Colonic mucosa (tissue), 4 donors: ENCODE results near the gene DKK3. TPM values are rescaled to one million over a fixed set of nuclear protein-coding genes. Genes with fewer than 3 reads are reported as not detected.

ENCODE experiments used
- DNase-seq: peaks from one replicate; pipeline ENCODE4 v3.0.0-alpha.2; 2020
- H3K27ac ChIP-seq: fragments of 200-600 bp; one replicate; pipeline ENCODE4 v1.8.0; 2021
- H3K27me3 ChIP-seq: fragments of 200-600 bp; one replicate; pipeline ENCODE4 v1.8.0; 2021
- H3K36me3 ChIP-seq: fragments of 200-600 bp; one replicate; pipeline ENCODE4 v1.8.0; 2021
- H3K4me1 ChIP-seq: fragments of 200-600 bp; one replicate; pipeline ENCODE4 v1.8.0; 2021; ENCODE audit warnings: mild to moderate bottlenecking
- H3K4me3 ChIP-seq: fragments of 200-600 bp; one replicate; pipeline ENCODE4 v1.8.0; 2021
- H3K9ac ChIP-seq, 2 donors: one replicate each; pipeline ENCODE4 v1.7.0; 2013; ENCODE audit warnings: control low read depth in 2 of 2, low read depth in 2 of 2, low read length in 2 of 2
- H3K9me3 ChIP-seq: fragments of 200-600 bp; one replicate; pipeline ENCODE4 v1.8.0; 2021
- intact Hi-C: fragments of 100-400 bp; cut with DNase I; formaldehyde crosslinking; loops from one replicate; pipeline ENCODE4 v1.14.1; 2022
- total RNA-seq, 2 donors: library from RNA; stranded (reverse); fragmentation: NEBNext Ultra II Directional in 1 of 2; extraction: Animal tissue kit (Norgen Biotek cat#: 25700) in 1 of 2; gene quantifications; one replicate each; pipeline ENCODE4 v1.2.1, GENCODE V29; 2021
- TF ChIP-seq, protein P1 (sequence below): fragments of 200-600 bp; IDR thresholded peaks from one replicate; pipeline ENCODE4 v1.8.0; 2022; ENCODE audit warnings: antibody characterized with exemption, mild to moderate bottlenecking
- donor health status: healthy.
- donor health status: DM: no; HTN: no; CAD: no.
- donor health status: DM: no; HTN: no; CAD: no.

Gene DKK3
- total RNA-seq, 2 donors from 2014 or later, result 7.4 to 19.6 TPM

- Histone ChIP-seq H3K36me3 (no peaks in the 10 kb centered on the region), H3K9me3 (no peaks in the 10 kb centered on the region), H3K27me3 (no peaks in the 10 kb centered on the region), H3K27ac (no peak overlapping the region), H3K4me3 (no peak overlapping the region), H3K4me1 (no peaks in the 10 kb centered on the region), H3K9ac (no peak overlapping the region)
- no peak for DNase-seq
- intact Hi-C loops, result no loop called here
- TF ChIP-seq, protein P1, sequence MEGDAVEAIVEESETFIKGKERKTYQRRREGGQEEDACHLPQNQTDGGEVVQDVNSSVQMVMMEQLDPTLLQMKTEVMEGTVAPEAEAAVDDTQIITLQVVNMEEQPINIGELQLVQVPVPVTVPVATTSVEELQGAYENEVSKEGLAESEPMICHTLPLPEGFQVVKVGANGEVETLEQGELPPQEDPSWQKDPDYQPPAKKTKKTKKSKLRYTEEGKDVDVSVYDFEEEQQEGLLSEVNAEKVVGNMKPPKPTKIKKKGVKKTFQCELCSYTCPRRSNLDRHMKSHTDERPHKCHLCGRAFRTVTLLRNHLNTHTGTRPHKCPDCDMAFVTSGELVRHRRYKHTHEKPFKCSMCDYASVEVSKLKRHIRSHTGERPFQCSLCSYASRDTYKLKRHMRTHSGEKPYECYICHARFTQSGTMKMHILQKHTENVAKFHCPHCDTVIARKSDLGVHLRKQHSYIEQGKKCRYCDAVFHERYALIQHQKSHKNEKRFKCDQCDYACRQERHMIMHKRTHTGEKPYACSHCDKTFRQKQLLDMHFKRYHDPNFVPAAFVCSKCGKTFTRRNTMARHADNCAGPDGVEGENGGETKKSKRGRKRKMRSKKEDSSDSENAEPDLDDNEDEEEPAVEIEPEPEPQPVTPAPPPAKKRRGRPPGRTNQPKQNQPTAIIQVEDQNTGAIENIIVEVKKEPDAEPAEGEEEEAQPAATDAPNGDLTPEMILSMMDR, result no peak
These were observed 7.2 kb downstream of the DKK3 start for GRCh38 chr11:12001186-12001585.

DNA sequence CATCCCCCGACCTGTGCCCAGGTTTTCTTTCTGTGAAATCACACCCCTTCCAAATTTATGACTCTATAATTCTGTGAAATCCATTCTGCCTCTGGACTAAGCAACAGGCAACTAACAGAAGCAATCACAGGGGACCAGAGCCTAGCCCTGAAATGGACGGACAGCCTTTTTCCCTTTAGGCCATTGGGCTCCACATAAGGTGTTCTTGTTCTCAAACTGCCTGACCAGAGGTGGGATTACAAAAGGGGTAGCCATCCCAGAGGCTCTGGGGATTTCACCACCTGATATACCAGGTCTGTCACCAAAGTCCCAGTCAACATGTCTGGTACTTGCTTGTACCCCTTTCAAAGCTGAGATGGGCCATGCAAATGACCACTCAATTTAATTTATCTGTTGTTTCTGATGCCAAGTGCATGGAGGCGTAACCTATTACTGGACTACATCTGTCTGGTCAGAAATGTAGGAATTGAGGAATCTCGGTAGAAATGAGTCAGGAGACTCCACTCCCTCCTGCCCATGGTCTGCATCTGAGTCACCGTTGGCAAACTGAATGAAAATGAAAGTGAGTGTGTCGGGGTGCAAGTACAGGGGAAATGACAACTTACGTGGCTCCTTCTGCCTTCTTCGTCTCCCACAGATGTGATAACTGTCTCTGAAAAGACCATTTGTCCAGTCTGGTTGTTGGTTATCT lies 10.2 kb downstream of the DKK3 start:
- Histone ChIP-seq H3K27me3 (no peaks in the 10 kb centered on the region), H3K9ac (no peak overlapping the region), H3K9me3 (no peaks in the 10 kb centered on the region), H3K27ac (no peak overlapping the region), H3K4me1 (no peaks in the 10 kb centered on the region), H3K4me3 (no peak overlapping the region), H3K36me3 (no peaks in the 10 kb centered on the region)
- no peak for DNase-seq
- TF ChIP-seq, protein P1, result no peak
- intact Hi-C loops, result no loop called here

DNA sequence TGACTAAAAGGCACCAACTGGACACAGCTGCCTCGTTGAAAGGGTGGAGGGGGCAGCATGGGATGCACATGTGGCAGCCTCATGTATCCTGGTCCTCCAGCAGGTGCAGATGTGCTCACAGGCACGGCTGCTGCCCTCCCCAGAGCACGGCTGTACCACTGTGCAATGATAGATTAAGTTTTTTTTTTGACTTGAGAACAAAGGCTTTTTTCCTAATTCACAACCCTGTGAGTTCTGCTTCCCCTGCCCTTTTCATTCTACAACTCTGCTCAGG lies 11.4 kb downstream of the DKK3 start:
- Histone ChIP-seq H3K27me3 (no peaks in the 10 kb centered on the region), H3K4me3 (no peak overlapping the region), H3K27ac (no peak overlapping the region), H3K9ac (no peak overlapping the region), H3K9me3 (no peaks in the 10 kb centered on the region), H3K4me1 (no peaks in the 10 kb centered on the region), H3K36me3 (no peaks in the 10 kb centered on the region)
- intact Hi-C loops, result no loop called here
- TF ChIP-seq, protein P1, result no peak
- no peak for DNase-seq

- Histone ChIP-seq H3K4me3 (no peak overlapping the region), H3K27me3 (no peaks in the 10 kb centered on the region), H3K9me3 (no peaks in the 10 kb centered on the region), H3K27ac (no peak overlapping the region), H3K36me3 (no peaks in the 10 kb centered on the region), H3K9ac (no peak overlapping the region), H3K4me1 (no peaks in the 10 kb centered on the region)
- DNase-seq, result no peak
- intact Hi-C loops, result no loop called here
- TF ChIP-seq, protein P1, result no peak
These were observed 11.9 kb downstream of the DKK3 start for GRCh38 chr11:11996321-11997048.

GRCh38 chr11:11995601-11996000 lies 12.8 kb downstream of the DKK3 start:
- Histone ChIP-seq H3K4me1 (no peaks in the 10 kb centered on the region), H3K27ac (no peak overlapping the region), H3K9me3 (no peaks in the 10 kb centered on the region), H3K27me3 (no peaks in the 10 kb centered on the region), H3K36me3 (no peaks in the 10 kb centered on the region), H3K4me3 (no peak overlapping the region), H3K9ac (no peak overlapping the region)
- DNase-seq, result no peak
- TF ChIP-seq, protein P1, result no peak
- intact Hi-C loops, result no loop called here
